Activated CD8-positive, alpha-beta memory T cell treated with anti-CD3 and anti-CD28 coated beads, Interleukin-2, amount 50 U/mL, for 4 hours (primary cell): ENCODE measurements around the gene CTSK.
"Not testable (repeated sequence)": the region's sequence is repeated elsewhere in the genome, so short reads cannot be mapped to it uniquely, and the experiment has no call there.

Experiments
- DNase-seq: peaks from one replicate; pipeline ENCODE4 v3.0.0-alpha.2; 2020

Gene CTSK

GRCh38 chr1:150804671-150805070 is 3.4 kb downstream of the CTSK start:
- DNase-seq: no peak

- no peak for DNase-seq
Observed at GRCh38 chr1:150799089-150799488, 9.0 kb downstream of the CTSK start.

- DNase-seq: no peak
Observed at GRCh38 chr1:150798525-150798924, 9.5 kb downstream of the CTSK start.

- DNase-seq: no peak
Observed at GRCh38 chr1:150796374-150796773, 11.7 kb downstream of the CTSK start.

GRCh38 chr1:150793778-150794177 is 14.3 kb downstream of the CTSK start:
- not testable (repeated sequence) for DNase-seq

- no peak for DNase-seq
Observed at GRCh38 chr1:150793221-150793620, 14.8 kb downstream of the CTSK start.

- no peak for DNase-seq
Observed at GRCh38 chr1:150791585-150791984, 16.5 kb downstream of the CTSK start.

GRCh38 chr1:150789396-150789795 is 18.7 kb downstream of the CTSK start:
- no peak for DNase-seq

- no peak for DNase-seq
Observed at GRCh38 chr1:150788946-150789345, 19.1 kb downstream of the CTSK start.

GRCh38 chr1:150787455-150787854 is 20.6 kb downstream of the CTSK start:
- no peak for DNase-seq

- DNase-seq: no peak
Observed at GRCh38 chr1:150780510-150780909, 27.6 kb downstream of the CTSK start.

GRCh38 chr1:150778409-150778808 is 29.7 kb downstream of the CTSK start:
- no peak for DNase-seq

- DNase-seq: no peak
Observed at GRCh38 chr1:150777544-150777943, 30.5 kb downstream of the CTSK start.

- DNase-seq: not testable (repeated sequence)
Observed at GRCh38 chr1:150775931-150776505, 32.0 kb downstream of the CTSK start.

GRCh38 chr1:150775276-150775675 is 32.8 kb downstream of the CTSK start:
- DNase-seq: no peak

- DNase-seq: no peak
Observed at GRCh38 chr1:150772326-150772725, 35.7 kb downstream of the CTSK start.

GRCh38 chr1:150767704-150768103 is 40.4 kb downstream of the CTSK start:
- DNase-seq: not testable (repeated sequence)

- DNase-seq: not testable (repeated sequence)
Observed at GRCh38 chr1:150765977-150766301, 42.1 kb downstream of the CTSK start.

- no peak for DNase-seq
Observed at GRCh38 chr1:150765296-150765976, 42.6 kb downstream of the CTSK start, which contains the start of gene CTSS. TSS of gene CTSS (minus strand) at chr1:150765778. CDS start at chr1:150764763, 1,015 bp downstream.

- no peak for DNase-seq
Observed at GRCh38 chr1:150764617-150765101, 43.4 kb downstream of the CTSK start.

GRCh38 chr1:150763018-150763417 is 45.0 kb downstream of the CTSK start:
- DNase-seq: no peak

- DNase-seq: no peak
Observed at GRCh38 chr1:150762552-150762951, 45.5 kb downstream of the CTSK start.

GRCh38 chr1:150761801-150762200 is 46.3 kb downstream of the CTSK start:
- DNase-seq: no peak

GRCh38 chr1:150760013-150760412 is 48.0 kb downstream of the CTSK start:
- no peak for DNase-seq

- no peak for DNase-seq
Observed at GRCh38 chr1:150753416-150753815, 54.6 kb downstream of the CTSK start.
